Measurements from ENCODE around the gene PDE4D. TPM values are rescaled to one million over a fixed set of nuclear protein-coding genes. Genes with fewer than 3 reads are reported as not detected.

PDE4D gene
- total RNA-seq, 1 donor from 2014 or later, result 2.3 TPM

DNA sequence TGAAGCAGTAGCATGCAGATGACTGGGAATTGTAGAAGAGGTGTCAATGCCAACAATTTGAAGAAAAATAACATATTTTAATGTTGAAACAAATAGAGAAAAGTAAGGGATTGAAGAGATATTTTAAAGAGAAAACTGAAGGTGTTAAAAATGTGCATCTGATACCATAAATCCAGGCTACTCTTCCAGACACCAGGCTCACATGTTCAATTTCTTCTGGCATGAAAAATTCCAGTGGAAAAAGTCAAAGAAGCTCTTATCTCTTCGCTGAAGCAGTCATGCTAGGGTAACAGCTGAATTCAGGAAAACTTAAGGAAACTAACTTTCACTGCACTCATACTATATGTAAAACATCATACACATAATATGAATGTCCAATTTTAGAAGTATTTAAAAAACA is 335.0 kb downstream of the PDE4D start:
- no peak overlapping the region for H3K27ac Mint-ChIP-seq

DNA sequence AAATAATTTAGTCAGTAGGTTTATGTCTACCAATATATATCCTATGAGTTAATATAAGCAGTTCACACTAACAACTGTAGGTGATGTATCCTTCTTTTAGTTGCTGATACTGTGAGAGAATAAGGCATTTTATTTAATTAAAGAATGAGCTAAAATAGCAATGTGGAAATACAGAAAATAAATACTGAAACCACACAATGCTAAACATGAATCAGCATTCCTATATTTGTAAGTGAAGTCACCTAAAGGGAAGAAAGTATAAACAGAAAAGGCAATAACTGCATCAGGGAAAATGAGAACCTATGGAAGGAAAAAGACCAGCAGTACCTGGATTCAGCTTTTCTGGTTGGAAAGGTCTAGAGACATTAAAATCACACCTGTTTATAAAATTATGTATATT is 336.0 kb downstream of the PDE4D start:
- Histone ChIP-seq H3K36me3 (no peaks in the 10 kb centered on the region), H2AFZ (replicated peaks) (no peak overlapping the region), H4K20me1 (ENCODE audit: low read depth) (no peaks in the 10 kb centered on the region), H3K4me2 (no peak overlapping the region), H3K9ac (no peak overlapping the region), H3F3A (ENCODE audit: low read depth) (peaks cover 3% of the 10 kb centered on the region), H3K27ac (no peak overlapping the region), H3K9me3 (ENCODE audit: low read depth) (no peaks in the 10 kb centered on the region), H3K4me1 (peaks cover 19% of the 10 kb centered on the region), H3K27me3 (no peaks in the 10 kb centered on the region), H3K79me2 (ENCODE audit: low read depth) (no peaks in the 10 kb centered on the region), H3K4me3 (no peak overlapping the region)
- DNase-seq (ENCODE audit: low spot score), result no peak
- Mint-ChIP-seq H3K4me3 (no peak overlapping the region), H3K36me3 (peaks cover 2% of the 10 kb centered on the region), H3K27ac (no peak overlapping the region), H3K9me3 (peaks cover 2% of the 10 kb centered on the region), H3K4me1 (peaks cover 30% of the 10 kb centered on the region), H3K27me3 (ENCODE audit: insufficient read depth, low read depth) (no peaks in the 10 kb centered on the region)
- no peak for TF ChIP-seq EZH2phosphoT487 (IDR thresholded peaks at IDR 0.05)
- TF ChIP-seq, protein P1, sequence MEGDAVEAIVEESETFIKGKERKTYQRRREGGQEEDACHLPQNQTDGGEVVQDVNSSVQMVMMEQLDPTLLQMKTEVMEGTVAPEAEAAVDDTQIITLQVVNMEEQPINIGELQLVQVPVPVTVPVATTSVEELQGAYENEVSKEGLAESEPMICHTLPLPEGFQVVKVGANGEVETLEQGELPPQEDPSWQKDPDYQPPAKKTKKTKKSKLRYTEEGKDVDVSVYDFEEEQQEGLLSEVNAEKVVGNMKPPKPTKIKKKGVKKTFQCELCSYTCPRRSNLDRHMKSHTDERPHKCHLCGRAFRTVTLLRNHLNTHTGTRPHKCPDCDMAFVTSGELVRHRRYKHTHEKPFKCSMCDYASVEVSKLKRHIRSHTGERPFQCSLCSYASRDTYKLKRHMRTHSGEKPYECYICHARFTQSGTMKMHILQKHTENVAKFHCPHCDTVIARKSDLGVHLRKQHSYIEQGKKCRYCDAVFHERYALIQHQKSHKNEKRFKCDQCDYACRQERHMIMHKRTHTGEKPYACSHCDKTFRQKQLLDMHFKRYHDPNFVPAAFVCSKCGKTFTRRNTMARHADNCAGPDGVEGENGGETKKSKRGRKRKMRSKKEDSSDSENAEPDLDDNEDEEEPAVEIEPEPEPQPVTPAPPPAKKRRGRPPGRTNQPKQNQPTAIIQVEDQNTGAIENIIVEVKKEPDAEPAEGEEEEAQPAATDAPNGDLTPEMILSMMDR (IDR thresholded peaks at IDR 0.05), result no peak
- TF ChIP-seq EZH2 (IDR thresholded peaks at IDR 0.05), result no peak

More for the DNA sequence above, 335.0 kb downstream of the PDE4D start:
- Histone ChIP-seq H3K27ac (no peak overlapping the region), H3K27me3 (no peaks in the 10 kb centered on the region), H3F3A (ENCODE audit: low read depth) (peaks cover 3% of the 10 kb centered on the region), H2AFZ (replicated peaks) (no peak overlapping the region), H3K4me1 (peaks cover 28% of the 10 kb centered on the region), H3K9me3 (ENCODE audit: low read depth) (no peaks in the 10 kb centered on the region), H3K79me2 (ENCODE audit: low read depth) (no peaks in the 10 kb centered on the region), H3K36me3 (no peaks in the 10 kb centered on the region), H3K9ac (no peak overlapping the region), H4K20me1 (ENCODE audit: low read depth) (no peaks in the 10 kb centered on the region), H3K4me2 (no peak overlapping the region), H3K4me3 (no peak overlapping the region)
- DNase-seq (ENCODE audit: low spot score), result no peak
- Mint-ChIP-seq H3K36me3 (peaks cover 2% of the 10 kb centered on the region), H3K9me3 (peaks cover 2% of the 10 kb centered on the region), H3K4me3 (no peak overlapping the region), H3K4me1 (peaks cover 36% of the 10 kb centered on the region), H3K27me3 (ENCODE audit: insufficient read depth, low read depth) (no peaks in the 10 kb centered on the region)
- TF ChIP-seq, protein P1 (IDR thresholded peaks at IDR 0.05), result no peak
- TF ChIP-seq EZH2 (IDR thresholded peaks at IDR 0.05) (no peak), EZH2phosphoT487 (IDR thresholded peaks at IDR 0.05) (no peak)

DNA sequence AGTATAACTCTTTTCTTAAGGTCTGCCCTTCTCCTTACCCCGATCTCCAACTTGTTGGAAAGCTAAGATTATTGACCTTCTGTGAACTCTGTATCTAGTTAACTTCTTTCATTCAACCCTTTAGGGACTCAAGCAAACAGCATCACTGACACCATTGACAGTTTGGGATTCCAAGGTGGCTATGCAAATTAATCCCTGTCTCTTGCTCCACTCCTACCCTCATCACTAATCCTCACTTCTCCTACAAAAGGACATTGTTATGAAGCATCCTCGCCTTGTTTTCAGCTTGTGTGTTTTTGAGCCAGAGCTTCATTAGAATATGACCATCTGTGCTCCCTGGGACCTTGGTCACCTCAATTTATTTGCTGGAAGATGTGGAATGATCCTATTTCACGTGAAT is 337.9 kb downstream of the PDE4D start:
- H3K36me3 Mint-ChIP-seq, result peaks cover 2% of the 10 kb centered on the region
- no peak overlapping the region for H3K27ac Mint-ChIP-seq

More for the DNA sequence above, 337.9 kb downstream of the PDE4D start:
- no peaks in the 10 kb centered on the region for H3K27me3 Mint-ChIP-seq (ENCODE audit: insufficient read depth, low read depth)
- Histone ChIP-seq H2AFZ (replicated peaks) (no peak overlapping the region), H3K79me2 (ENCODE audit: low read depth) (no peaks in the 10 kb centered on the region), H3K4me2 (peak overlapping the region; percentile 16), H3K4me1 (peaks cover 9% of the 10 kb centered on the region), H3K9me3 (ENCODE audit: low read depth) (no peaks in the 10 kb centered on the region), H3K27me3 (no peaks in the 10 kb centered on the region), H3K4me3 (no peak overlapping the region), H4K20me1 (ENCODE audit: low read depth) (no peaks in the 10 kb centered on the region), H3K27ac (peak overlapping the region; percentile 33), H3F3A (ENCODE audit: low read depth) (peaks cover 3% of the 10 kb centered on the region), H3K9ac (no peak overlapping the region), H3K36me3 (no peaks in the 10 kb centered on the region)
- H3K9me3 Mint-ChIP-seq, result peaks cover 2% of the 10 kb centered on the region
- TF ChIP-seq EZH2phosphoT487 (IDR thresholded peaks at IDR 0.05) (no peak), EZH2 (IDR thresholded peaks at IDR 0.05) (no peak)
- TF ChIP-seq, protein P1 (IDR thresholded peaks at IDR 0.05), result no peak
- peaks cover 24% of the 10 kb centered on the region for H3K4me1 Mint-ChIP-seq
- peak; percentile 59 for DNase-seq (ENCODE audit: low spot score)
- no peak overlapping the region for H3K4me3 Mint-ChIP-seq

Data from neural progenitor cell (in vitro differentiated cells).